Inflammatory macrophage (primary cell): ENCODE data around the gene SLC2A6.

ENCODE experiments used
- DNase-seq, 2 donors: peaks; one replicate each; pipeline ENCODE4 v3.0.0-alpha.2; 2020 to 2022

The SLC2A6 gene

GRCh38 chr9:133495327-133496293 is 16.7 kb upstream of the SLC2A6 start:
- DNase-seq = no peak

GRCh38 chr9:133494636-133495326 is 15.9 kb upstream of the SLC2A6 start:
- no peak for DNase-seq

- no peak for DNase-seq
Measured at GRCh38 chr9:133493845-133494540, 15.1 kb upstream of the SLC2A6 start.

GRCh38 chr9:133493428-133493827 is 14.5 kb upstream of the SLC2A6 start:
- no peak for DNase-seq

GRCh38 chr9:133492061-133493021 is 13.4 kb upstream of the SLC2A6 start:
- no peak for DNase-seq

GRCh38 chr9:133491656-133491925 is 12.7 kb upstream of the SLC2A6 start:
- no peak for DNase-seq

- no peak for DNase-seq
Measured at GRCh38 chr9:133490865-133491655, 12.2 kb upstream of the SLC2A6 start.

- no peak for DNase-seq
Measured at GRCh38 chr9:133490201-133490681, 11.3 kb upstream of the SLC2A6 start.

- DNase-seq = no peak
Measured at GRCh38 chr9:133489253-133490190, 10.6 kb upstream of the SLC2A6 start.

- DNase-seq = no peak
Measured at GRCh38 chr9:133488686-133489252, 9.9 kb upstream of the SLC2A6 start.

GRCh38 chr9:133487331-133487725 is 8.4 kb upstream of the SLC2A6 start:
- DNase-seq = no peak

- DNase-seq = no peak
Measured at GRCh38 chr9:133485531-133486260, 6.8 kb upstream of the SLC2A6 start.

GRCh38 chr9:133484671-133485437 is 6.0 kb upstream of the SLC2A6 start:
- no peak for DNase-seq

GRCh38 chr9:133483611-133484010 is 4.7 kb upstream of the SLC2A6 start:
- DNase-seq = no peak

- DNase-seq = peak in 1 of 2 donors; percentile 21
Measured at GRCh38 chr9:133477992-133478850, 678 bp downstream of the SLC2A6 start.

- DNase-seq = no peak
Measured at GRCh38 chr9:133477461-133477860, 1.4 kb downstream of the SLC2A6 start.

- DNase-seq = no peak
Measured at GRCh38 chr9:133476941-133477340, 2.0 kb downstream of the SLC2A6 start.
